HG03064 (cell line): ENCODE measurements around the gene OXER1.

Experiments used
- ATAC-seq: cut with Tn5 transposase; IDR thresholded peaks from one replicate; pipeline ENCODE4 v1.9.1; 2021; ENCODE audit warnings: low read depth; ENCODE audit not compliant: unreplicated experiment

OXER1 gene

GRCh38 chr2:42794271-42795046 lies 30.5 kb upstream of the OXER1 start:
- ATAC-seq: no peak

GRCh38 chr2:42793334-42794270 lies 29.7 kb upstream of the OXER1 start:
- ATAC-seq: no peak

GRCh38 chr2:42792583-42793333 lies 28.8 kb upstream of the OXER1 start, which contains the start of gene HAAO:
TSS of gene HAAO (minus strand) at chr2:42792583. CDS start at chr2:42792536, 47 bp downstream.
- no peak for ATAC-seq

GRCh38 chr2:42792087-42792582 lies 28.2 kb upstream of the OXER1 start:
- ATAC-seq: no peak

- no peak for ATAC-seq
Measured at GRCh38 chr2:42791606-42792005, 27.7 kb upstream of the OXER1 start.

GRCh38 chr2:42789751-42790150 lies 25.8 kb upstream of the OXER1 start:
- ATAC-seq: no peak

GRCh38 chr2:42788882-42789281 lies 24.9 kb upstream of the OXER1 start:
- ATAC-seq: no peak

GRCh38 chr2:42788478-42788793 lies 24.5 kb upstream of the OXER1 start:
- no peak for ATAC-seq

GRCh38 chr2:42787788-42788477 lies 24.0 kb upstream of the OXER1 start:
- no peak for ATAC-seq

- no peak for ATAC-seq
Measured at GRCh38 chr2:42787424-42787787, 23.5 kb upstream of the OXER1 start.

- ATAC-seq: no peak
Measured at GRCh38 chr2:42786561-42787345, 22.8 kb upstream of the OXER1 start.

- ATAC-seq: no peak
Measured at GRCh38 chr2:42784204-42784880, 20.4 kb upstream of the OXER1 start.

- no peak for ATAC-seq
Measured at GRCh38 chr2:42783511-42783910, 19.6 kb upstream of the OXER1 start.

GRCh38 chr2:42781181-42781580 lies 17.2 kb upstream of the OXER1 start:
- ATAC-seq: no peak

- ATAC-seq: no peak
Measured at GRCh38 chr2:42777883-42778805, 14.2 kb upstream of the OXER1 start.

- ATAC-seq: no peak
Measured at GRCh38 chr2:42775810-42776209, 11.9 kb upstream of the OXER1 start.

GRCh38 chr2:42775186-42775585 lies 11.3 kb upstream of the OXER1 start:
- ATAC-seq: no peak
